RWPE2 (cell line): Measurements from ENCODE around the gene ANKEF1.

ENCODE experiments used
- ATAC-seq: fragments of 200-7000 bp; cut with Tn5 transposase; 3 replicates; pipeline ENCODE4 v1.9.1; 2021; ENCODE audit warnings: low read depth
- DNase-seq: peaks from one replicate; pipeline ENCODE4 v3.0.0-alpha.2; 2020; ENCODE audit warnings: low spot score
- H3K27ac ChIP-seq: fragments of 450-650 bp; 2 replicates; pipeline ENCODE4 v1.5.1; 2017; ENCODE audit warnings: mild to moderate bottlenecking; ENCODE audit not compliant: poor library complexity, severe bottlenecking
- H3K27me3 ChIP-seq: fragments of 250-450 bp; sonication (Bioruptor Pico); 2 replicates; pipeline ENCODE4 v1.5.1; 2021; ENCODE audit warnings: mild to moderate bottlenecking, moderate library complexity; ENCODE audit not compliant: insufficient read depth, poor library complexity, severe bottlenecking
- H3K36me3 ChIP-seq: fragments of 250-450 bp; sonication (Bioruptor Pico); 2 replicates; pipeline ENCODE4 v1.5.1; 2020; ENCODE audit warnings: low read depth, mild to moderate bottlenecking, moderate library complexity
- H3K4me1 ChIP-seq: fragments of 250-450 bp; sonication (Bioruptor Pico); 2 replicates; pipeline ENCODE4 v1.5.1; 2021; ENCODE audit warnings: mild to moderate bottlenecking, moderate library complexity; ENCODE audit not compliant: insufficient read depth, poor library complexity, severe bottlenecking
- H3K4me3 ChIP-seq: fragments of 250-450 bp; sonication (Bioruptor Pico); 2 replicates; pipeline ENCODE4 v1.5.1; 2021; ENCODE audit warnings: mild to moderate bottlenecking, moderate library complexity; ENCODE audit not compliant: severe bottlenecking
- H3K9me3 ChIP-seq: fragments of 250-450 bp; sonication (Bioruptor Pico); 2 replicates; pipeline ENCODE4 v1.5.1; 2021; ENCODE audit warnings: mild to moderate bottlenecking, moderate library complexity; ENCODE audit not compliant: severe bottlenecking
- CTCF ChIP-seq: fragments of 450-650 bp; IDR thresholded peaks from one replicate; pipeline ENCODE4 v1.5.1; 2017; ENCODE audit warnings: mild to moderate bottlenecking, moderate library complexity; ENCODE audit not compliant: poor library complexity, severe bottlenecking

Gene ANKEF1

GRCh38 chr20:10093087-10093591, 58.4 kb downstream of the ANKEF1 start:
- DNase-seq = peak; percentile 77
- H3K9me3 ChIP-seq = no peaks in the 10 kb centered on the region
- H3K27ac ChIP-seq = peak overlapping the region; percentile 36
- no peaks in the 10 kb centered on the region for H3K27me3 ChIP-seq
- peaks cover 15% of the 10 kb centered on the region for H3K4me1 ChIP-seq
- H3K4me3 ChIP-seq = no peak overlapping the region
- ATAC-seq = peak; percentile 91
- no peak for TF ChIP-seq CTCF
- H3K36me3 ChIP-seq = no peaks in the 10 kb centered on the region

- H3K27ac ChIP-seq = no peak overlapping the region
- H3K4me3 ChIP-seq = no peak overlapping the region
- peak; percentile 40 for TF ChIP-seq CTCF
- ATAC-seq (no peak), DNase-seq (no peak)
- H3K36me3 ChIP-seq = no peaks in the 10 kb centered on the region
- peaks cover 15% of the 10 kb centered on the region for H3K4me1 ChIP-seq
- H3K27me3 ChIP-seq = no peaks in the 10 kb centered on the region
- H3K9me3 ChIP-seq = no peaks in the 10 kb centered on the region
Observed at GRCh38 chr20:10094566-10095173, 59.9 kb downstream of the ANKEF1 start.

GRCh38 chr20:10096790-10097189, 62.0 kb downstream of the ANKEF1 start:
- DNase-seq = no peak

GRCh38 chr20:10105046-10105445, 70.3 kb downstream of the ANKEF1 start:
- no peak overlapping the region for H3K27ac ChIP-seq
- H3K9me3 ChIP-seq = no peaks in the 10 kb centered on the region
- no peak for DNase-seq
- H3K4me3 ChIP-seq = no peak overlapping the region
- no peak for ATAC-seq
- H3K36me3 ChIP-seq = no peaks in the 10 kb centered on the region
- H3K27me3 ChIP-seq = no peaks in the 10 kb centered on the region
- TF ChIP-seq CTCF = no peak
- H3K4me1 ChIP-seq = peaks cover 4% of the 10 kb centered on the region

More at GRCh38 chr20:10096790-10097189, 62.0 kb downstream of the ANKEF1 start:
- no peak for TF ChIP-seq CTCF
- H3K27ac ChIP-seq = no peak overlapping the region
- no peaks in the 10 kb centered on the region for H3K36me3 ChIP-seq
- ATAC-seq = no peak
- H3K9me3 ChIP-seq = no peaks in the 10 kb centered on the region
- H3K4me3 ChIP-seq = no peak overlapping the region
- no peaks in the 10 kb centered on the region for H3K27me3 ChIP-seq
- peaks cover 11% of the 10 kb centered on the region for H3K4me1 ChIP-seq
